GM19455 (cell line): ENCODE data around the gene LBX1.
"Not testable (repeated sequence)": the region's sequence is repeated elsewhere in the genome, so short reads cannot be mapped to it uniquely, and the experiment has no call there.

ENCODE experiments used
- ATAC-seq: cut with Tn5 transposase; IDR thresholded peaks from one replicate; pipeline ENCODE4 v1.9.1; 2021; ENCODE audit not compliant: unreplicated experiment

Gene LBX1

DNA sequence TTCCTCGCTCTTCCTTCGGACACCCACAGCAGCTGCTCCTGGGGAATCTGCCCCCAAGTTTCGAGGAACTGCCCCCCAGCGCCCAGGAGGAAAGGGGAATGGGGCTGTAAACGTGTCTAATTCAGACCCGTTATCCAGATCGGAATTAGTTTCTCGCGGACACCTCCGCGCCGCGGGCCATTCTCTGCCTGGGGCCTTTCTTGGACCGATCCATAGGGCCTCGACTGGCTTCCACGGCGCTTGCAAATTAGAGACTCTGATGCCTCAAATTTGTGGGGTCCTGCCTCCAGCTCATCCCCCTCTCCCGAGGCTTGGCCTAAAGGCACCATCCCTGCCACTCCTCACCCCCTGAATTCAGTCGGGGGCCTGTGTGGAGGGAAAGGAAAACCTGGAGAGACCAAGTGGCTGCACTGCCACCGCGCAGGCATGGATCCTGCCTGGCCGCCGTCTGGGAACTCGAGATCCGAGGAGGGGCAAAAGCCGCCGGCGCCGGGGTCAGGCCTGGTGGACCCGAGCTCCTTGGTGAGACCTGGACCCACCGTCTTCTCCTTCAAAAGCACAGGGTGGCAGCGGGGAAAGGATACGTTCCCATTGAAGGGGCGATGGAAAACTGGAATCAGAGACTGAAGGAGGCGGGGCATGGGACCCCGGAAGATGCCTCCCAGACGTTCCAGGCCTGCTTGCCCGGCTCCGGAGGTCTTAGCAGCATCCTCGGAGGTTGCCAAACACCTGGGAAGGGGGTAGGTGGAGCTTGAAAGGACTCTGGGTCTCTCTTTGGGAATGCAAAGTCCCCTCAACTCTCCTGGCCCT, 13.7 kb downstream of the LBX1 start:
- ATAC-seq = no peak

DNA sequence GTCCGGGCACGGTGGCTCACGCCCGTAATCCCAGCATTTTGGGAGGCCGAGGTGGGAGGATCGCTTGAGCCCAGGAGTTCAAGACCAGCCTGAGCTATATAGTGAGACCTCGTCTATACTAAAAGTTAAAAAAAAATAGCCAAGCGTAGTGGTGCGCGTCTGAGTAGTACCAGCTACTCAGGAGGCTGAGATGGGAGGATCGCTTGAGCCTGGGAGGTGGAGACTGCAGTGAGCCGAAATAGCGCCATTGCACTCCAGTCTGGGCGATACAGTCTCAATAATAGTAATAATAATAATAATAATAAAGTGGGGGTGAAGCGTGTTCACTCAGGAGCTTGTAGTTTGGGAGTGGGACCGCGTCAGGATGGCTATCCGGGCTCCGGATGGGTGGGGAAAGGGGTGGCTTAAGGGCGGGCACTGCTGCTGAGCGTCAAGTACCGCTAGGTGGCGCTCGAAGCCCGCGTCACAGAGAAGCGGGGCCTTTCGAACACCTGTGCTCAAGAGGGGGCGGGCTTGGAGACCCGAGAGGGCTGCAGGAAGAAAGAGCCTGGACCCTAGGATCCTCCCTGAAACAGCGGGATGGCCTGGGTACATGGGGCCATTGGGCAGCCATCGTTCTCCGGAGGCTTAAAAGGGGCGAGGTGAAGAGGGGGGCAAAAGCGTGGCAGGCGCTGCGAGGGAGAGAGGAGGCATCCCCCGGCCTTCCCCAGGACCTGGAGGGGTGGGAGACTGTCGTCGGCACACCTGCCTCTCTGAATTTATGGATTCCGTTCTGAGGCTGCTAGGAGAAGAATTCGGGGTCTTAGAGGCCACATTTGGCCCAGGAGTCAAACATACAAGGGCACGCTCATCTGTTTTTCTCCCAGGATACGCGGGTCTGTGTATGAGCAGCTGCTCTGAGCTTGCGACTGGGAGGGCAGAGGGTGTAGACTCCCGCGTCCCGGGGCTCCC, 14.5 kb downstream of the LBX1 start:
- no peak for ATAC-seq

DNA sequence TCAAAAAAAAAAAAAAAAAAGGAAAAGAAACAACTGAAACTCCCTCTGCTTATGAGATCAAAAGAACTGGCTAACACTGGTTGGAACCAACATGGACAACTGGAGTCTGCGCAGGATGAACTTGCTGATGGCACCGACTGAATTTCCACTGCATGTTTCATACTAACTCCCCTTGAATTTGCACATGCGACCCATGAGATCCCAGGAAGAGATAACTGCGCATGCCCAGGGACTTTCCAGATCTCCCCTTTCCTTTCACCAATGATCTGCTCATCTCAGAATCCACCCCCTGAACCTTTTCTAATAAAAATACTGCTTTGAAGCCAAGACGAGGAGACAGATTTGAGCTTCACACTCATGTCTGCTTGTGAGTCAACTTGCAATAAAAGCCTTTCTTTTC, 20.7 kb downstream of the LBX1 start:
- no peak for ATAC-seq

DNA sequence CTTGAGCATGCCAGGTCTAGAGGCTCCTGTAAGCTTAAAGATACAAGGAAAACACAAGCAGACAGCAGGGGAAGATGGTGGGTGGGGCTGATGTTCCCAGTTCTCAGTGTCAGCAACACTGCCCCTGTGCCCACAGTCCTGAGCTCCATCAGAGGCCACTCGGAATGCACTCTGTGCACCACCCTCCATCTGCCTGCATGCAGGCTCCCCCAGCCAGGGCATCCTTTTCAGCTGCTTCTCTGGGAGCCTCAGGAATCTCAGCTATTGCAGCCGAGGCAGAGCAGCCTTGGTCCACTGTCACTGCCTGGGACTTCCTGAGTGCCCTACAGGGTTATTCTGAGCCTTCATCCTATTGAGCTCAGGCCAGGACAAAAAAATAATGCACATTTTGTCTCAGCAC, 22.2 kb downstream of the LBX1 start:
- no peak for ATAC-seq

DNA sequence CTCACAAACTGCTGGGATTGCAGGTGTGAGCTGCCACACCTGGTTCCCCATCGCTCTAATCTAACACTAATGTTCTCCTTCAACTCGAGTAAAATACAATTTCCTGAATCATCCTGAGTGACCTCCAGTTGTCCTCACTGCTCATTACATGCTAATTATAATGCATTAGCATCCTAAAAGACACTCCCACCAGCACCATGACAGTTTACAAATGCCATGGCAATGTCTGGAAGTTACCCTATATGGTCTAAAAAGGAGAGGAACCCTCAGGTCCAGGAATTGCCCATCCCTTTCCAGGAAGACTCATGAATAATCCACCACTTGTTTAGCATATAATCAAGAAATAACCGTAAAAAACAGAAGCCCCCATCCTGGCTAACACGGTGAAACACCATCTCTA, 26.6 kb downstream of the LBX1 start:
- not testable (repeated sequence) for ATAC-seq

DNA sequence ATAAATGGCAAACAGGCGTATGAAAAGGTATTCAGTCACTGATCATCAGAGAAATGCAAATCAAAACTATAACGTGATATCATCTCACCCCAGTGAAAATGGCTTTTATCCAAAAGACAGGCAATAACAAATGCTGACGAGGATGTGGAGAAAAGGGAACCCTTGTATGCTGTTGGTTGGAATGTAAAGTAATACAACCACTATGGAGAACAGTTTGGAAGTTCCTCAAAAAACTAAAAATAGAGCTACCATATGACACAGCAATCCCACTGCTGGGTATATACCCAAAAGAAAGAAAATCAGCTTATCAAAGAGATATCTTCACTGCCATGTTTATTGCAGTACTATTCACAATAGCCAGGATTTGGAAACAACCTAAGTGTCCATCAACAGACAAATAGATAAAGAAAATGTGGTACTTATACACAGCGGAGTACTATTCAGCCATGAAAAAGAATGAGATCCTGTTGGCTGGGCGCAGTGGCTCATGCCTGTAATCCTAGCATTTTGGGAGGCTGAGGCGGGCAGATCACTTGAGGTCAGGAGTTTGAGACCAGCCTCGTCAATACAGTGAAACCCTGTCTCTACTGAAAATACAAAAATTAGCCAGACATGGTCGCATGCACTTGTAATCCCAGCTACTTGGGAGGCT, 30.8 kb downstream of the LBX1 start:
- ATAC-seq = not testable (repeated sequence)

DNA sequence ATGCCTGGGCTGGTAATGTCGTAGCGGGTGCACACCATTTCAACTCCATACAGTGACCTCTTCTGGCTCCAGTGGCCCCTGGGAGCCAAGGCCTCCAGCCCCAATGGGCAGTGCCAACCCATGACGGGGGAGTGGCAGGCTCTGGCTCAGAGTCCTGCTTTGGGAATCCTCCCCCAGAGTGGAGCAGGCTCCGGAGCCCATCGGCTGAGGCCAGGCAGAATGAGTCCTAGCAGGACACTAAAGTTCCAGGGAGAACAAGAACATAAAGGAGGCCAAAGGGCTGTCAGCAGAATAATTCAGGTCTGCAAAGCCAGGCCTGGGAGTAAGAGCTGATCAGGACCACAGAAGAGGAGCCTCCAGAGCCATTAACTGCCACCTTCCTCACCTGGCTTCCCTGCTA, 33.3 kb downstream of the LBX1 start:
- ATAC-seq = no peak

DNA sequence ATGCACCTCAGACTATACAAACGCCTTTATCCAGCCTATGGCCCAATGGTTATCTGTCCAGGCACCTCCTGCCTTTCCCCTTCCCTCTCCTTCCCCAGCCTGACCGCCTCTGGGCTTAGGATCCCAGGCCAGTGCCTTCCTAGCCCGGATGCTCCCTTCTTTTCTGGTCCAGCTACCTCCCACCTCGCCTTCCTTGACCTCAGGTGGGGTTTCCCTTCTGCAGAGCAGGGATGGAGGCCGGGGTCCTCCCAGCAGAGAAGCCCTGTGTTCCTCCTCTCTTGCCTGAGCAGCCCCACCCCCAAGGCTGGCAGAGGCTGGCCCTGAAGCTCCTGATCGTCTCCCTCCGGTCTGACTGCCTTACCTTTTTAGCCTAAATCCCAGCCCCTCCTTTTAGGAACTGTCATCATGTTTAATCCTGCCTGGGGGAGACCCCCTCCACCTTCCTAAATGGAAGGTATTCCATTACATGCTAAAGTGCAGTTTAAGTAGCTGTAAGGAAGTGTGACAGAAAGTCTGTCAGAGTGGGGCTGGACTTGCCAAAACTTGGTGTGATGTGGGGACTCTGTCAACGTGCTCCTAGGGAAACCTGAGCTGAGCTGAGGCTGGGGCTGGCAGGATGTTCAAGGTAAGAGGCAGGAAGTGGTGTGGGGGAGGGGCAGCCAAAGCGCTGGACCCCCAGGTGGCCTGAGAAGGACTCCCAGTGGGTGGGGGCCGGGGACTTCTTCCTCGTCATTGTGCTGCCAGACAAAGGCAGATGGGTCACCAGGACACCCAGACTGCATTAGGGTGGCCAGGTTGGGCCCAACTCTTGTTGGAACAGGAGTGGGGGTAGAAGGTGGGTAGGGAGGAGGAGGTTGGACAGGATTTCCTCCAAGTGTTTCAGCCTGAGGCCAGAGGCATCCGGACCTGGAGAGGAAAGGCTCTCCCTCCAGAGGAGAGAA, 39.5 kb downstream of the LBX1 start:
- no peak for ATAC-seq

DNA sequence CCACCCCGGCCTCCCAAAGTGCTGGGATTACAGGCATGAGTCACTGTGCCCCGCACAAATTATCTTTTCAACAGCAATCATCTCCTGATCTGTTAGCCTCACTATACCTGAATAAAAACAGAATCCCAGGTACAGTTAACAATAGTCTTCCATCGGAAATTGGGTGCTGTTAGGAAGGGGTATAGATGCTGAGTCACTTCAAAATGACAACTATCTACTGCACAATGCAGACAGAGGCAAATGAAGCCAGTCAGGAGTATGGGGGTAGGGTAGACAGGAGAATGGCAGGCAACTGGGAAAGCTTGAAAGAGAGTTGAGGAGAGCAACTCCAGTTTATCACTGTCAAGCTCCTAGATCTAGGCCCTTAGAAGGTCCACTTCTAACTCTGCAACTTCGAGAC, 40.3 kb downstream of the LBX1 start:
- ATAC-seq = no peak

DNA sequence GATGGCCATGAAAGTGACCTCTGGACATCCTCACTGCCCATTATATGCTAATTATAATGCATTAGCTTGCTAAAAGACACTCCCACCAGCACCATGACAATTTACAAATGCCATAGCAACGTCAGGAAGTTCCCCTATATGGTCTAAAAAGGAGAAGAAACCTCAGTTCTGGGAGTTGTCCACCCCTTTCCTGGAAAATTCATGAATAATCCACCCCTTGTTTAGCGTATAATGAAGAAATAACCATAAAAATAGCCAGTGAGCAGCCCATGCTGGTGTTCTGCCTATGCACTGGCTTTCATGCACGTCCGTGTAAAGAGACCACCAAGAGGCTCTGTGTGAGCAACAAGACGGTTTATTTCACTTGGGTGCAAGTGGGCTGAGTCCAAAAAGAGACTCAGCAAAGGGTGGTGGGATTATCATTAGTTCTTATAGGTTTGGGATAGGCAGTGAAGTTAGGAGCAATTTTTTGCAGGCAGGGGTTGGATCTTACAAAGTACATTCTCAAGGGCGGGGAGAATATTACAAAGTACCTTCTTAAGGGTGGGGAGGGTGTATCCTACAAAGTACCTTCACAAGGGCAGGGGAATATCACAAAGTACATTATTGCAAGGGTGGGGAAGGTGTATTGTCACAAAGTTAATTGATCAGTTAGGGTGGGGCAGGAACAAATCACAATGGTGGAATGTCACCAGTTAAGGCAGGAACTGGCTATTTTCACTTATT, 45.6 kb downstream of the LBX1 start:
- ATAC-seq = no peak

DNA sequence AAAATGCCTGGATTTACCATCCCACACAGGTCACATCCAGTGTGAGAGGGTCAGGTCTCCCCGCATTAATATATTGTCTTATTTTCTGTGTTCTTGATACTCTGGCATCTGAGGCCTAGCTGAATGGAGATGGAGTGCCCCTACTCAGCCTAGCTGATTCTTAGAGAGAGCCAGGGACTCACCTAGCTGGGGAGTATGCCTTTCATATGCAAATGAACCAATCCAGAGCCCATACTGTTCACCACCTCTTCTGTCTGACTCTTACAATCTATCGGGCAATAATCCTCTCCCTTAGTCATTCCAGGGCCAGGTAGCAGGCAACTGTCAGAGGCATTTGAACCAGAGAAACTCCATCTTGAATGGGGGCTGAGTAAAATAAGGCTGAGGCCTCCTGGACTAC, 46.3 kb downstream of the LBX1 start:
- ATAC-seq = no peak
